Progenitor cell of endocrine pancreas (in vitro differentiated cells): ENCODE measurements around the gene BRINP3. TPM values are rescaled to one million over a fixed set of nuclear protein-coding genes. Genes with fewer than 3 reads are reported as not detected.
"Not testable (repeated sequence)": the region's sequence is repeated elsewhere in the genome, so short reads cannot be mapped to it uniquely, and the experiment has no call there.

ENCODE experiments used
- DNase-seq: peaks from one replicate; pipeline ENCODE4 v3.0.0; 2021; ENCODE audit warnings: low spot score; ENCODE audit not compliant: unreplicated experiment
- H3K27ac Mint-ChIP-seq: 2 replicates; pipeline ENCODE4 v1.8.0; 2021; ENCODE audit warnings: mild to moderate bottlenecking, moderate library complexity, mixed read lengths
- H3K27me3 Mint-ChIP-seq: 2 replicates; pipeline ENCODE4 v1.8.0; 2021; ENCODE audit warnings: mixed read lengths
- H3K36me3 Mint-ChIP-seq: 2 replicates; pipeline ENCODE4 v1.8.0; 2022; ENCODE audit warnings: mixed read lengths; ENCODE audit not compliant: insufficient read depth
- H3K4me1 Mint-ChIP-seq: 2 replicates; pipeline ENCODE4 v1.8.0; 2021; ENCODE audit warnings: low read depth, mixed read lengths
- H3K4me3 Mint-ChIP-seq: 2 replicates; pipeline ENCODE4 v1.8.0; 2021; ENCODE audit warnings: low read depth, mild to moderate bottlenecking, moderate library complexity, mixed read lengths
- H3K9me3 Mint-ChIP-seq: 2 replicates; pipeline ENCODE4 v1.8.0; 2021; ENCODE audit warnings: low read depth, mixed read lengths
- total RNA-seq: library from RNA; stranded (reverse); gene quantifications from 2 replicates; pipeline ENCODE4 v1.2.1, GENCODE V29; 2021
- TF ChIP-seq, protein P1 (sequence below): fragments of 200-600 bp; sonication (generic); IDR thresholded peaks from one replicate; pipeline ENCODE4 v1.5.0; 2021; ENCODE audit warnings: antibody characterized with exemption, mild to moderate bottlenecking; ENCODE audit not compliant: unreplicated experiment

The BRINP3 gene
- total RNA-seq, 1 donor from 2014 or later: not detected

DNA sequence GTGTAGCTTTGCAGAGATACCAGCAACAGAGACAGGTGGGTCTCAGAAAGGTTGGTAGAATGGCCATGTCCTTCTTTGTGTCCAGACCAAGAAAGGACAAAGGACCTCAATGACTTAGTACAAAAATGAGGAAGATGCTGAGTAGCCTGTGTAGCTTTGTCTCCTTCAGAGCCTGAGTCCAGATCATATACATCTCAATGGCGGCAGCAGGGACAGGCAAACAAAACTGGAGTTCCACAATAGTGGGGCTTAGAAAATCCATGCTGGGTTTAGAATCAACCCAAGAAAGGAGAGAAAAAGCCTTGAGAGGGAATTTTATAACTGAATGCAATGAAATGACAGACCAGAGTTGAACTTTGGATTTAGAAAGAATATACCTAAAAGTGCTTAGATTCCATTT is 339.0 kb downstream of the BRINP3 start:
- no peak for DNase-seq
- H3K27me3 Mint-ChIP-seq: no peaks in the 10 kb centered on the region
- no peaks in the 10 kb centered on the region for H3K4me1 Mint-ChIP-seq
- H3K27ac Mint-ChIP-seq: no peak overlapping the region
- H3K4me3 Mint-ChIP-seq: no peak overlapping the region
- H3K9me3 Mint-ChIP-seq: no peaks in the 10 kb centered on the region
- H3K36me3 Mint-ChIP-seq: no peaks in the 10 kb centered on the region
- TF ChIP-seq, protein P1, sequence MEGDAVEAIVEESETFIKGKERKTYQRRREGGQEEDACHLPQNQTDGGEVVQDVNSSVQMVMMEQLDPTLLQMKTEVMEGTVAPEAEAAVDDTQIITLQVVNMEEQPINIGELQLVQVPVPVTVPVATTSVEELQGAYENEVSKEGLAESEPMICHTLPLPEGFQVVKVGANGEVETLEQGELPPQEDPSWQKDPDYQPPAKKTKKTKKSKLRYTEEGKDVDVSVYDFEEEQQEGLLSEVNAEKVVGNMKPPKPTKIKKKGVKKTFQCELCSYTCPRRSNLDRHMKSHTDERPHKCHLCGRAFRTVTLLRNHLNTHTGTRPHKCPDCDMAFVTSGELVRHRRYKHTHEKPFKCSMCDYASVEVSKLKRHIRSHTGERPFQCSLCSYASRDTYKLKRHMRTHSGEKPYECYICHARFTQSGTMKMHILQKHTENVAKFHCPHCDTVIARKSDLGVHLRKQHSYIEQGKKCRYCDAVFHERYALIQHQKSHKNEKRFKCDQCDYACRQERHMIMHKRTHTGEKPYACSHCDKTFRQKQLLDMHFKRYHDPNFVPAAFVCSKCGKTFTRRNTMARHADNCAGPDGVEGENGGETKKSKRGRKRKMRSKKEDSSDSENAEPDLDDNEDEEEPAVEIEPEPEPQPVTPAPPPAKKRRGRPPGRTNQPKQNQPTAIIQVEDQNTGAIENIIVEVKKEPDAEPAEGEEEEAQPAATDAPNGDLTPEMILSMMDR: no peak

DNA sequence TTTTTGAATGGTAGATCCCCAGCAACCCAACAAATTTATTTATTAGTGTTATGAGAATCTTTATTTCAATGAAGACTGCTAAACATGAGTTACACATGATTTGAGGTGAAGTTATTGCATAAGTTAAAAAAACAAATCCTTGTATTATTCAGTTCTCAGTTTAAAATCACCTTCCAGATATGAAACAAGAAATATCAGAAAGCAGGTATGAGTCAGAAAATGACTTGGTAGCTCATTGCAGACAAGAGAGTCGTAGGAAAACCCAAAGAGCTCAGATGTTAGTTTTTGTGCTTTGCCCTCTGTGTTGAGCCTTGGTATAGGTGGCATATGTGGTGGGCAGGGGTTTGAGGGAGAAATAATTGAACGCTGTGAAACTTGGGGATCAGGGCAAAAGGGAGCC is 339.4 kb downstream of the BRINP3 start:
- Mint-ChIP-seq H3K4me3 (no peak overlapping the region), H3K36me3 (no peaks in the 10 kb centered on the region), H3K9me3 (no peaks in the 10 kb centered on the region), H3K27ac (no peak overlapping the region), H3K27me3 (no peaks in the 10 kb centered on the region), H3K4me1 (no peaks in the 10 kb centered on the region)
- TF ChIP-seq, protein P1: no peak
- no peak for DNase-seq

DNA sequence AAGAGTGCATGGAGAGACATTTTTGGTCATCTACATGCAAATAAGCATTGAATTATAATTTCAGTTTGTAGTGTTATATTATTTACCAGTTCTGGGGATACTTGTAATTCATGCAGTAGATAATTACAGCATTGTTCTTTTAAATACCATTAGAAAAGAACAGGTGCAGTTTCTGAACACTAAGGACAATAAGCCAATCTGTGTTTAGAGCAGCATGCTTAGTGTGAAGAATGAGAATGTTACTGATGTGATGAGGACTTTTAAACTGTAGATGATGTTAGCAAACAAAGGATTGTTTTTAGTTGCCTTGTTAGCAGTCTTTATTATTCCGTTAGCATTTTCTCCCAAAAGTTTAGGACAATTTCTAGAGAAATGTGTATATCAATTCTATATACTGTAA is 348.3 kb downstream of the BRINP3 start:
- Mint-ChIP-seq H3K36me3 (no peaks in the 10 kb centered on the region), H3K4me3 (no peak overlapping the region), H3K9me3 (no peaks in the 10 kb centered on the region), H3K4me1 (peaks cover 4% of the 10 kb centered on the region), H3K27ac (no peak overlapping the region), H3K27me3 (no peaks in the 10 kb centered on the region)
- TF ChIP-seq, protein P1: no peak
- DNase-seq: no peak

DNA sequence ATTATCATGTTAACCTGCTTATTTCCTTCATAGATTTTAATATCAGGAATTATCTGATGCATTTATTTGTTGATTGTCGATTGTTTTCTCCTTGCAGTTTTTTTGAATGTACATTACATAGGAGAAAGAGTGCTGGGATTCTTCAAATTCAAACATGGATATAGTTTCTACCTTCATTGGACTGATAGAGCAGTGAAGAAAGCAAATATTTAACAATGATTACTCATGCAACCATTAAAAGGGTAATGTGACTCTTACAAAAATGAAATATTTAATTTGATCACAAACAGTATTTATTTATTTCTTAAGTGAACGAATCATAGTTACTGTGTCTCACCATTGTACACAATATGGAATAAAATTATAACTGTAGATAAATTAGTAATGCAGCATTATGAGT is 350.9 kb downstream of the BRINP3 start:
- Mint-ChIP-seq H3K4me3 (no peak overlapping the region), H3K27ac (no peak overlapping the region), H3K9me3 (no peaks in the 10 kb centered on the region), H3K27me3 (no peaks in the 10 kb centered on the region), H3K36me3 (no peaks in the 10 kb centered on the region), H3K4me1 (peaks cover 4% of the 10 kb centered on the region)
- no peak for DNase-seq
- TF ChIP-seq, protein P1: no peak

DNA sequence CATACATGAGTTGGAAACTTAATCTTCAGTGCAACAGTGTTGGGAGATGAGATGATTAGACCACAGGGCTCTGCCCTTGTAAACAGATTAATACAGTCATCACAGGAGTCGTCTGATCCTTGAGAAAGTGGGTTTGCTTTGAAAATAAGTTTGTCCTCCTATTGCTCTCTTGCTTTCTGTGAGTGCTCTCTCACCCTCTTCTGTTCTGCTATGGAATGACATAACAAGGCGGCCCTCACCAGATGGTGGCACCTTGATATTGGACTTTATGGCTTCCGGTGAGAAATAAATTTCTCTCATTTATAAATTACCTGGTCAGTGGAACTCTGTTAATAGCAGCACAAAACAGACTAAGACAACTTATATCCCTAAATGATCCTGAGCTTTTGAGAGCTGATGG is 353.6 kb downstream of the BRINP3 start:
- DNase-seq: no peak
- Mint-ChIP-seq H3K27me3 (no peaks in the 10 kb centered on the region), H3K4me3 (no peak overlapping the region), H3K27ac (peak overlapping the region; percentile 60), H3K36me3 (no peaks in the 10 kb centered on the region), H3K9me3 (no peaks in the 10 kb centered on the region), H3K4me1 (no peaks in the 10 kb centered on the region)
- TF ChIP-seq, protein P1: no peak

DNA sequence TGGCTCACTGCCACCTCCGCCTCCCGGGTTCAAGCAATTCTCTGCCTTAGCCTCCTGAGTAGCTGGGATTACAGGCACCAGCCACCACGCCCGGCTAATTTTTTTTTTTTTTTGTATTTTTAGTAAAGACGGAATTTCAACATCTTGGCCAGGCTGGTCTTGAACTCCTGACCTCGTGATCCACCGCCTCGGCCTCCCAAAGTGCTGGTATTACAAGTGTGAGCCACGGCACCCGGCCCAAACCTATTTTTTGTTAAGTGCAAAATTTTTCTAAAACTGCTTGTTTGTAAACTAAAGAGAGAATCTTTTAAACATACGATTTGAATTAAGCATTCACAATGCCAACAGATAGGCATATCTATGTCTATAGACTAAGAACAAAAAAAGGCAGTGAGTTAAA is 357.1 kb downstream of the BRINP3 start:
- not testable (repeated sequence) for H3K9me3 Mint-ChIP-seq

More for the DNA sequence above, 357.1 kb downstream of the BRINP3 start:
- H3K36me3 Mint-ChIP-seq, H3K27me3 Mint-ChIP-seq, H3K27ac Mint-ChIP-seq, DNase-seq, H3K4me3 Mint-ChIP-seq, H3K4me1 Mint-ChIP-seq: not testable (repeated sequence)
